ENCODE data around the gene RAB9A. TPM values are rescaled to one million over a fixed set of nuclear protein-coding genes. Genes with fewer than 3 reads are reported as not detected.
A peak's percentile ranks its signal among the peaks of the same experiment; 100 is the strongest.

Gene RAB9A
- total and polyA plus RNA-seq, 9 of the 15 experiments (the other 6 are each of a cell fraction or from before 2014, with no cell fraction given): 13.5 to 20.8 (median 17.7) TPM

DNA sequence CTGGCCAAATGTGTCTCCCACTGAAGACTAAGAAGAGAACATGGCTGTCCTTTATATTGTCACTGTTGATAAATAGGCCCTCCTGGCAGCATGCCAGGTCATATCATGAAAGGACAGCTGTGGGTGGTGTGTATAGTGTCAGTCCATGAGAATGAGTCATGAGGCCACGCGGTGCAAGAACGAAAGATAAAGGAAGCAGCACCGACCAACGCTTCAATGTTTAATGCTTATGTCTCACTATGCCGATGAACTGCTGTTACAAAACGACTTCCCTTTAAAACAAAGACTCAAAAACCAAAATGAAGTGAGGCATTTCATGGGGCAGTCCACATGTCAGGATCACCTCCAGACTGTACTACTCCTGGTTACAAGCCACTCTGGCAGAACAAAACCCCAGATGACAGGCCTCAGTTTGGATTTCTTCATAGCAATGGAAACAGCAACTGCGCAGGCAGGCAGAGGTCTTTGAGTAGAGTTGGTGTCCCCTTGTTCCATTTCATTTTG is 41.2 kb upstream of the RAB9A start (continued):
- TF ChIP-seq SREBF2 (CRISPR knock-in tag; IDR thresholded peaks at IDR 0.05) (no peak), ARHGAP35 (IDR thresholded peaks at IDR 0.05; ENCODE audit: partially characterized antibody) (no peak), ZNF347 (CRISPR knock-in tag; IDR thresholded peaks at IDR 0.05; ENCODE audit: low read depth) (no peak), PHTF2 (CRISPR knock-in tag; IDR thresholded peaks at IDR 0.05) (no peak), FOXA3 (CRISPR knock-in tag; conservative IDR thresholded peaks at IDR 0.05 in 1 of 2, IDR thresholded peaks at IDR 0.05 in 1 of 2) (0 out of 4 replicates have a peak, but pooled peaks have one; percentile 19 to 20), PRMT5 (CRISPR knock-in tag; IDR thresholded peaks at IDR 0.05) (no peak), PHB (CRISPR knock-in tag; IDR thresholded peaks at IDR 0.05) (no peak), TGIF2 (CRISPR knock-in tag; IDR thresholded peaks at IDR 0.05) (no peak), ZNF778 (CRISPR knock-in tag; IDR thresholded peaks at IDR 0.05) (no peak), MAFK (IDR thresholded peaks at IDR 0.05; ENCODE audit: low read length) (no peak), ZNF444 (CRISPR knock-in tag; IDR thresholded peaks at IDR 0.05) (no peak), RAD21 (CRISPR knock-in tag; conservative IDR thresholded peaks at IDR 0.05 in 1 of 2, IDR thresholded peaks at IDR 0.05 in 1 of 2) (peak in 1 of 2 experiments; percentile 49; a peak in 3 of 4 replicates), FOXA1 (IDR thresholded peaks at IDR 0.05; ENCODE audit: borderline replicate concordance) (no peak), MCM7 (IDR thresholded peaks at IDR 0.05) (no peak), HDAC8 (tag; IDR thresholded peaks at IDR 0.05) (no peak; the same call in 1 of the 2 replicates), RNF2 (IDR thresholded peaks at IDR 0.05) (peak; percentile 93), ZBTB8A (IDR thresholded peaks at IDR 0.05; ENCODE audit: partially characterized antibody) (no peak), HCFC1 (IDR thresholded peaks at IDR 0.05; ENCODE audit: low read depth, low read length) (no peak), CCNT2 (IDR thresholded peaks at IDR 0.05; ENCODE audit: borderline replicate concordance, extremely low read depth, insufficient read length, low read depth, low read length) (peak; percentile 94)
- TF ChIP-seq, protein P1, sequence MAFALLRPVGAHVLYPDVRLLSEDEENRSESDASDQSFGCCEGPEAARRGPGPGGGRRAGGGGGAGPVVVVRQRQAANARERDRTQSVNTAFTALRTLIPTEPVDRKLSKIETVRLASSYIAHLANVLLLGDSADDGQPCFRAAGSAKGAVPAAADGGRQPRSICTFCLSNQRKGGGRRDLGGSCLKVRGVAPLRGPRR (CRISPR knock-in tag; IDR thresholded peaks at IDR 0.05): peak; percentile 41; the same call in 1 of the 2 replicates
- TF ChIP-seq, protein P2, sequence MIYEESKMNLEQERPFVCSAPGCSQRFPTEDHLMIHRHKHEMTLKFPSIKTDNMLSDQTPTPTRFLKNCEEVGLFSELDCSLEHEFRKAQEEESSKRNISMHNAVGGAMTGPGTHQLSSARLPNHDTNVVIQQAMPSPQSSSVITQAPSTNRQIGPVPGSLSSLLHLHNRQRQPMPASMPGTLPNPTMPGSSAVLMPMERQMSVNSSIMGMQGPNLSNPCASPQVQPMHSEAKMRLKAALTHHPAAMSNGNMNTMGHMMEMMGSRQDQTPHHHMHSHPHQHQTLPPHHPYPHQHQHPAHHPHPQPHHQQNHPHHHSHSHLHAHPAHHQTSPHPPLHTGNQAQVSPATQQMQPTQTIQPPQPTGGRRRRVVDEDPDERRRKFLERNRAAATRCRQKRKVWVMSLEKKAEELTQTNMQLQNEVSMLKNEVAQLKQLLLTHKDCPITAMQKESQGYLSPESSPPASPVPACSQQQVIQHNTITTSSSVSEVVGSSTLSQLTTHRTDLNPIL (CRISPR knock-in tag; IDR thresholded peaks at IDR 0.05): no peak
- TF ChIP-seq, protein P3, sequence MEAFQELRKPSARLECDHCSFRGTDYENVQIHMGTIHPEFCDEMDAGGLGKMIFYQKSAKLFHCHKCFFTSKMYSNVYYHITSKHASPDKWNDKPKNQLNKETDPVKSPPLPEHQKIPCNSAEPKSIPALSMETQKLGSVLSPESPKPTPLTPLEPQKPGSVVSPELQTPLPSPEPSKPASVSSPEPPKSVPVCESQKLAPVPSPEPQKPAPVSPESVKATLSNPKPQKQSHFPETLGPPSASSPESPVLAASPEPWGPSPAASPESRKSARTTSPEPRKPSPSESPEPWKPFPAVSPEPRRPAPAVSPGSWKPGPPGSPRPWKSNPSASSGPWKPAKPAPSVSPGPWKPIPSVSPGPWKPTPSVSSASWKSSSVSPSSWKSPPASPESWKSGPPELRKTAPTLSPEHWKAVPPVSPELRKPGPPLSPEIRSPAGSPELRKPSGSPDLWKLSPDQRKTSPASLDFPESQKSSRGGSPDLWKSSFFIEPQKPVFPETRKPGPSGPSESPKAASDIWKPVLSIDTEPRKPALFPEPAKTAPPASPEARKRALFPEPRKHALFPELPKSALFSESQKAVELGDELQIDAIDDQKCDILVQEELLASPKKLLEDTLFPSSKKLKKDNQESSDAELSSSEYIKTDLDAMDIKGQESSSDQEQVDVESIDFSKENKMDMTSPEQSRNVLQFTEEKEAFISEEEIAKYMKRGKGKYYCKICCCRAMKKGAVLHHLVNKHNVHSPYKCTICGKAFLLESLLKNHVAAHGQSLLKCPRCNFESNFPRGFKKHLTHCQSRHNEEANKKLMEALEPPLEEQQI (IDR thresholded peaks at IDR 0.05): peak; percentile 67
- TF ChIP-seq, protein P4, sequence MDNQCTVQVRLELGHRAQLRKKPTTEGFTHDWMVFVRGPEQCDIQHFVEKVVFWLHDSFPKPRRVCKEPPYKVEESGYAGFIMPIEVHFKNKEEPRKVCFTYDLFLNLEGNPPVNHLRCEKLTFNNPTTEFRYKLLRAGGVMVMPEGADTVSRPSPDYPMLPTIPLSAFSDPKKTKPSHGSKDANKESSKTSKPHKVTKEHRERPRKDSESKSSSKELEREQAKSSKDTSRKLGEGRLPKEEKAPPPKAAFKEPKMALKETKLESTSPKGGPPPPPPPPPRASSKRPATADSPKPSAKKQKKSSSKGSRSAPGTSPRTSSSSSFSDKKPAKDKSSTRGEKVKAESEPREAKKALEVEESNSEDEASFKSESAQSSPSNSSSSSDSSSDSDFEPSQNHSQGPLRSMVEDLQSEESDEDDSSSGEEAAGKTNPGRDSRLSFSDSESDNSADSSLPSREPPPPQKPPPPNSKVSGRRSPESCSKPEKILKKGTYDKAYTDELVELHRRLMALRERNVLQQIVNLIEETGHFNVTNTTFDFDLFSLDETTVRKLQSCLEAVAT (IDR thresholded peaks at IDR 0.05): 0 out of 4 replicates have a peak, but pooled peaks of 1 of the 2 experiments have one; percentile 35
